Tibial artery (tissue), 4 donors: Measurements from ENCODE around the gene ARV1.
"Not testable (repeated sequence)": the region's sequence is repeated elsewhere in the genome, so short reads cannot be mapped to it uniquely, and the experiment has no call there.

ENCODE experiments used
- DNase-seq, 2 donors: peaks; one replicate each; pipeline ENCODE4 v3.0.0-alpha.2; 2019
- H3K27ac ChIP-seq, 2 donors: fragments of 200-600 bp; sonication (generic) in 1 of 2; 1 replicate in 1 of 2; 2 replicates in 1 of 2; pipeline ENCODE4 v1.5.1; 2018 to 2019; ENCODE audit warnings: mild to moderate bottlenecking in 1 of 2
- H3K27me3 ChIP-seq, 2 donors: fragments of 200-600 bp; sonication (generic) in 1 of 2; one replicate each; pipeline versions ENCODE4 v1.5.1 to v1.6.0; 2016 to 2019
- H3K36me3 ChIP-seq, 3 donors: fragments of 200-600 bp; sonication (generic) in 2 of 3; one replicate each; pipeline ENCODE4 v1.5.1; 2016 to 2019; ENCODE audit warnings: mild to moderate bottlenecking in 2 of 3
- H3K4me1 ChIP-seq, 4 donors: fragments of 200-600 bp; sonication (generic) in 2 of 4; 1 replicate in 3 of 4; 2 replicates in 1 of 4; pipeline ENCODE4 v1.5.1; 2016 to 2019
- H3K4me3 ChIP-seq, 2 donors: fragments of 200-600 bp; sonication (generic) in 1 of 2; 1 replicate in 1 of 2; 2 replicates in 1 of 2; pipeline ENCODE4 v1.5.1; 2018 to 2019; ENCODE audit warnings: mild to moderate bottlenecking in 2 of 2
- H3K9me3 ChIP-seq, 3 donors: fragments of 200-600 bp; sonication (generic) in 1 of 3; one replicate each; pipeline ENCODE4 v1.5.1; 2016 to 2019
- intact Hi-C: fragments of 100-400 bp; cut with DNase I; formaldehyde crosslinking; loops from one replicate; pipeline ENCODE4 v1.15.0; 2023; ENCODE audit warnings: low total_unique reads
- TF ChIP-seq, protein P1 (sequence below), 2 experiments: fragments of 200-600 bp in 1 of 2; fragments of 450-650 bp in 1 of 2; IDR thresholded peaks; one replicate each; pipeline ENCODE4 v1.5.1; 2017 to 2019; ENCODE audit warnings: antibody characterized with exemption in 2 of 2, mild to moderate bottlenecking in 1 of 2, moderate library complexity in 1 of 2

The ARV1 gene

GRCh38 chr1:231040800-231041718 is 62.2 kb downstream of the ARV1 start:
- intact Hi-C loops: no loop called here
- no peak for DNase-seq
- Histone ChIP-seq H3K9me3 (peaks cover 0 to 3% (median 0%) of the 10 kb centered on the region in 3 donors), H3K36me3 (no peaks in the 10 kb centered on the region), H3K27ac (peak overlapping the region in 1 of 2 donors; percentile 38), H3K27me3 (peaks cover 0 to 33% of the 10 kb centered on the region in 2 donors), H3K4me1 (peaks cover 0 to 26% (median 18%) of the 10 kb centered on the region in 4 donors), H3K4me3 (peak overlapping the region; percentile 55 to 76)
- TF ChIP-seq, protein P1, sequence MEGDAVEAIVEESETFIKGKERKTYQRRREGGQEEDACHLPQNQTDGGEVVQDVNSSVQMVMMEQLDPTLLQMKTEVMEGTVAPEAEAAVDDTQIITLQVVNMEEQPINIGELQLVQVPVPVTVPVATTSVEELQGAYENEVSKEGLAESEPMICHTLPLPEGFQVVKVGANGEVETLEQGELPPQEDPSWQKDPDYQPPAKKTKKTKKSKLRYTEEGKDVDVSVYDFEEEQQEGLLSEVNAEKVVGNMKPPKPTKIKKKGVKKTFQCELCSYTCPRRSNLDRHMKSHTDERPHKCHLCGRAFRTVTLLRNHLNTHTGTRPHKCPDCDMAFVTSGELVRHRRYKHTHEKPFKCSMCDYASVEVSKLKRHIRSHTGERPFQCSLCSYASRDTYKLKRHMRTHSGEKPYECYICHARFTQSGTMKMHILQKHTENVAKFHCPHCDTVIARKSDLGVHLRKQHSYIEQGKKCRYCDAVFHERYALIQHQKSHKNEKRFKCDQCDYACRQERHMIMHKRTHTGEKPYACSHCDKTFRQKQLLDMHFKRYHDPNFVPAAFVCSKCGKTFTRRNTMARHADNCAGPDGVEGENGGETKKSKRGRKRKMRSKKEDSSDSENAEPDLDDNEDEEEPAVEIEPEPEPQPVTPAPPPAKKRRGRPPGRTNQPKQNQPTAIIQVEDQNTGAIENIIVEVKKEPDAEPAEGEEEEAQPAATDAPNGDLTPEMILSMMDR (IDR thresholded peaks at IDR 0.05): no peak

- intact Hi-C loops: no loop called here
- TF ChIP-seq, protein P1 (IDR thresholded peaks at IDR 0.05): no peak
- DNase-seq: no peak
- no peaks in the 10 kb centered on the region for H3K36me3 ChIP-seq
- peaks cover 0 to 26% (median 18%) of the 10 kb centered on the region in 4 donors for H3K4me1 ChIP-seq
- H3K4me3 ChIP-seq: no peak overlapping the region
- peaks cover 0 to 25% of the 10 kb centered on the region in 2 donors for H3K27me3 ChIP-seq
- no peak overlapping the region for H3K27ac ChIP-seq
- H3K9me3 ChIP-seq: peaks cover 0 to 3% (median 0%) of the 10 kb centered on the region in 3 donors
Observed at GRCh38 chr1:231041719-231042261, 62.9 kb downstream of the ARV1 start.

- Histone ChIP-seq H3K27me3 (peaks cover 0 to 3% of the 10 kb centered on the region in 2 donors), H3K4me1 (peaks cover 0 to 17% (median 12%) of the 10 kb centered on the region in 4 donors), H3K9me3 (peaks cover 0 to 3% (median 0%) of the 10 kb centered on the region in 3 donors), H3K27ac (no peak overlapping the region), H3K4me3 (no peak overlapping the region), H3K36me3 (no peaks in the 10 kb centered on the region)
- no peak for DNase-seq
- TF ChIP-seq, protein P1 (IDR thresholded peaks at IDR 0.05): no peak
- intact Hi-C loops: no loop called here
Observed at GRCh38 chr1:231044588-231044987, 65.7 kb downstream of the ARV1 start.

GRCh38 chr1:231045286-231045685 is 66.4 kb downstream of the ARV1 start:
- no peak overlapping the region for H3K4me3 ChIP-seq
- H3K9me3 ChIP-seq: peaks cover 0 to 3% (median 0%) of the 10 kb centered on the region in 3 donors
- H3K4me1 ChIP-seq: peaks cover 0 to 10% (median 7%) of the 10 kb centered on the region in 4 donors
- TF ChIP-seq, protein P1 (IDR thresholded peaks at IDR 0.05): no peak
- DNase-seq: no peak
- intact Hi-C loops: no loop called here
- H3K27me3 ChIP-seq: no peaks in the 10 kb centered on the region
- H3K36me3 ChIP-seq: no peaks in the 10 kb centered on the region
- no peak overlapping the region for H3K27ac ChIP-seq

- H3K4me3 ChIP-seq, intact Hi-C loops, H3K36me3 ChIP-seq, H3K27me3 ChIP-seq, DNase-seq, H3K9me3 ChIP-seq, H3K4me1 ChIP-seq, H3K27ac ChIP-seq: not testable (repeated sequence)
Observed at GRCh38 chr1:231045921-231046729, 67.2 kb downstream of the ARV1 start.
